ENCODE data around the gene SH2B3. TPM values are rescaled to one million over a fixed set of nuclear protein-coding genes. Genes with fewer than 3 reads are reported as not detected.
A peak's percentile ranks its signal among the peaks of the same experiment; 100 is the strongest.

Gene SH2B3
- total and polyA plus RNA-seq, 2 of the 13 experiments (the other 11 are each of a cell fraction or from before 2014, with no cell fraction given): 6.8 to 6.9 TPM

- TF ChIP-seq SP2 (CRISPR knock-in tag; IDR thresholded peaks at IDR 0.05) (no peak), LBX2 (CRISPR knock-in tag; IDR thresholded peaks at IDR 0.05; ENCODE audit: borderline replicate concordance) (no peak), ZNF318 (CRISPR knock-in tag; IDR thresholded peaks at IDR 0.05) (peak; percentile 93), ZNF446 (CRISPR knock-in tag; IDR thresholded peaks at IDR 0.05) (no peak), SP1 (IDR thresholded peaks at IDR 0.05) (no peak), SP1 (CRISPR knock-in tag; IDR thresholded peaks at IDR 0.05) (peak; percentile 25; the same call in 1 of the 2 replicates), HCFC1 (IDR thresholded peaks at IDR 0.05; ENCODE audit: low read depth, low read length) (no peak), MLXIP (CRISPR knock-in tag; IDR thresholded peaks at IDR 0.05; ENCODE audit: borderline replicate concordance) (no peak), ZNF670 (CRISPR knock-in tag; IDR thresholded peaks at IDR 0.05; ENCODE audit: borderline replicate concordance) (peak; percentile 80), SRY (CRISPR knock-in tag; IDR thresholded peaks at IDR 0.05) (no peak), SAP130 (CRISPR knock-in tag; IDR thresholded peaks at IDR 0.05; ENCODE audit: low read depth) (peak; percentile 88), ZNF703 (CRISPR knock-in tag; IDR thresholded peaks at IDR 0.05; ENCODE audit: borderline replicate concordance) (no peak; the same call in 1 of the 2 replicates), RXRA (CRISPR knock-in tag; IDR thresholded peaks at IDR 0.05) (peak; percentile 99), NR2F1 (CRISPR knock-in tag; IDR thresholded peaks at IDR 0.05) (peak; percentile 69 to 82), PAXIP1 (CRISPR knock-in tag; conservative IDR thresholded peaks at IDR 0.05) (peak; percentile 98)
Measured at GRCh38 chr12:111367661-111368221, 38.0 kb upstream of the SH2B3 start (continued).

Measured in HepG2 (cell line).